HepG2 (cell line): ENCODE results near the gene S100A4. TPM values are rescaled to one million over a fixed set of nuclear protein-coding genes. Genes with fewer than 3 reads are reported as not detected.

ENCODE experiments used
- FOXM1 ChIP-seq: sonication (generic); formaldehyde crosslinking; IDR thresholded peaks from 2 replicates; pipeline ENCODE4 v1.5.0; 2020; ENCODE audit warnings: missing genetic modification reagents
- NAIF1 ChIP-seq: sonication (generic); formaldehyde crosslinking; IDR thresholded peaks from 2 replicates; pipeline ENCODE4 v1.5.0; 2020; ENCODE audit warnings: mild to moderate bottlenecking, missing genetic modification reagents, borderline replicate concordance
- TBL1XR1 ChIP-seq: fragments of 150-350 bp; IDR thresholded peaks from 2 replicates; pipeline ENCODE4 v1.6.1; 2014; ENCODE audit warnings: borderline replicate concordance, low read length; ENCODE audit not compliant: partially characterized antibody
- ZBTB37 ChIP-seq: sonication (generic); formaldehyde crosslinking; IDR thresholded peaks from 2 replicates; pipeline ENCODE4 v1.4.0; 2020; ENCODE audit warnings: mild to moderate bottlenecking, missing genetic modification reagents
- ZEB1 ChIP-seq: IDR thresholded peaks from 2 replicates; pipeline ENCODE4 v1.6.1; 2012; ENCODE audit warnings: mild to moderate bottlenecking, low read depth, inconsistent platforms; ENCODE audit not compliant: insufficient replicate concordance
- ZHX2 ChIP-seq, 2 experiments: sonication (generic) in 1 of 2; formaldehyde crosslinking in 1 of 2; IDR thresholded peaks; 2 replicates each; pipeline versions ENCODE4 v1.6.1 to v1.9.0; 2014 to 2022; ENCODE audit warnings: antibody characterized with exemption in 1 of 2, borderline replicate concordance in 1 of 2, inconsistent platforms in 1 of 2, low read depth in 1 of 2, missing genetic modification reagents in 1 of 2
- ZNF441 ChIP-seq: sonication (generic); formaldehyde crosslinking; IDR thresholded peaks from 2 replicates; pipeline ENCODE4 v1.7.0; 2021; ENCODE audit warnings: missing genetic modification reagents, borderline replicate concordance
- ZNF558 ChIP-seq: sonication (generic); formaldehyde crosslinking; IDR thresholded peaks from 2 replicates; pipeline ENCODE4 v1.9.0; 2022; ENCODE audit warnings: mild to moderate bottlenecking, missing genetic modification reagents, borderline replicate concordance
- ZNF580 ChIP-seq: IDR thresholded peaks from 2 replicates; pipeline ENCODE4 v1.6.1; 2016; ENCODE audit warnings: low read depth, borderline replicate concordance
- ZNF646 ChIP-seq: sonication (generic); formaldehyde crosslinking; IDR thresholded peaks from 2 replicates; pipeline ENCODE4 v1.9.0; 2021; ENCODE audit warnings: mild to moderate bottlenecking, missing genetic modification reagents
- ZNF784 ChIP-seq: sonication (generic); formaldehyde crosslinking; IDR thresholded peaks from 2 replicates; pipeline ENCODE4 v1.5.1; 2020; ENCODE audit warnings: missing genetic modification reagents, mild to moderate bottlenecking, borderline replicate concordance
- polyA plus RNA-seq, 8 experiments: library from polyadenylated mRNA; depleted of rRNA in 3 of 8; stranded (reverse) in 7 of 8; unstranded in 1 of 8; fragments of >200 nt; fragmentation: Illumina TruSeq in 4 of 8; extraction: Trizol in 4 of 8; gene quantifications; 2 replicates each; pipeline versions ENCODE4 v1.2.1 to v1.2.3, GENCODE V29; 2011 to 2016; ENCODE audit warnings: low read depth in 4 of 8, missing spikeins in 1 of 8, mixed read lengths in 1 of 8; ENCODE audit not compliant: insufficient read depth in 1 of 8
- total RNA-seq, 5 experiments: library from RNA; depleted of rRNA; stranded (reverse); fragments of >200 nt; fragmentation: Illumina TruSeq; extraction: Trizol; gene quantifications; 2 replicates each; pipeline ENCODE4 v1.2.3, GENCODE V29; 2016; ENCODE audit warnings: low read depth in 1 of 5

Gene S100A4
- total and polyA plus RNA-seq, 2 of the 13 experiments (the other 11 are each of a cell fraction or from before 2014, with no cell fraction given): 12.9 to 20.2 TPM

GRCh38 chr1:153568367-153569099, 22.9 kb upstream of the S100A4 start (continued):
- no peak; the same call in 1 of the 2 replicates for TF ChIP-seq ZNF580 (CRISPR knock-in tag)
- TF ChIP-seq ZHX2 (IDR thresholded peaks at IDR 0.05; ENCODE audit: low read depth): no peak
- no peak for TF ChIP-seq ZHX2 (CRISPR knock-in tag; IDR thresholded peaks at IDR 0.05; ENCODE audit: borderline replicate concordance)
- no peak for TF ChIP-seq ZNF441
- TF ChIP-seq ZBTB37 (CRISPR knock-in tag): no peak
- no peak for TF ChIP-seq ZEB1
- TF ChIP-seq ZNF784 (CRISPR knock-in tag): no peak
- TF ChIP-seq ZNF646 (CRISPR knock-in tag): no peak
- TF ChIP-seq NAIF1: no peak
- TF ChIP-seq ZNF558 (CRISPR knock-in tag): no peak
- TF ChIP-seq FOXM1: no peak
- no peak for TF ChIP-seq TBL1XR1
